ENCODE data around the gene ARMC7.

GRCh38 chr17:75102385-75102821, 7.4 kb upstream of the ARMC7 start:
- no peak for TF ChIP-seq YY1 (IDR thresholded peaks at IDR 0.05; ENCODE audit: insufficient read depth, insufficient read length)
- TF ChIP-seq SUZ12 (IDR thresholded peaks at IDR 0.05; ENCODE audit: extremely low read depth, insufficient read depth, insufficient read length), result no peak
- TF ChIP-seq ZNF274 (IDR thresholded peaks at IDR 0.05; ENCODE audit: low read depth, low read length), result no peak

All from NT2/D1 (cell line).